NOMO-1 (cell line): Measurements from ENCODE around the gene SLC12A3.
"Not testable (repeated sequence)": the region's sequence is repeated elsewhere in the genome, so short reads cannot be mapped to it uniquely, and the experiment has no call there.

Source experiments
- DNase-seq, 2 experiments: peaks; one replicate each; lab custom pipeline; 2025; ENCODE audit not compliant: unreplicated experiment in 2 of 2; lab: John Stamatoyannopoulos, UW

Gene SLC12A3

GRCh38 chr16:56868175-56868574 is 3.2 kb downstream of the SLC12A3 start:
- DNase-seq, result no peak

- DNase-seq, result not testable (repeated sequence)
Measured at GRCh38 chr16:56868766-56869165, 3.8 kb downstream of the SLC12A3 start.

- DNase-seq, result peak in 1 of 2 experiments; percentile 13
Measured at GRCh38 chr16:56869513-56870275, 4.7 kb downstream of the SLC12A3 start.

- DNase-seq, result no peak
Measured at GRCh38 chr16:56870276-56870888, 5.4 kb downstream of the SLC12A3 start.

GRCh38 chr16:56871172-56871593 is 6.2 kb downstream of the SLC12A3 start:
- DNase-seq, result no peak

- no peak for DNase-seq
Measured at GRCh38 chr16:56872863-56873391, 7.9 kb downstream of the SLC12A3 start.

- no peak for DNase-seq
Measured at GRCh38 chr16:56874800-56875199, 9.8 kb downstream of the SLC12A3 start.

- DNase-seq, result no peak
Measured at GRCh38 chr16:56876048-56876447, 11.0 kb downstream of the SLC12A3 start.

GRCh38 chr16:56877486-56878182 is 12.6 kb downstream of the SLC12A3 start:
- DNase-seq, result no peak

- DNase-seq, result no peak
Measured at GRCh38 chr16:56878282-56878854, 13.4 kb downstream of the SLC12A3 start.

GRCh38 chr16:56879276-56879675 is 14.3 kb downstream of the SLC12A3 start:
- DNase-seq, result no peak

GRCh38 chr16:56880176-56880575 is 15.2 kb downstream of the SLC12A3 start:
- no peak for DNase-seq

- DNase-seq, result no peak
Measured at GRCh38 chr16:56880685-56881084, 15.7 kb downstream of the SLC12A3 start.

GRCh38 chr16:56882077-56882800 is 17.2 kb downstream of the SLC12A3 start:
- no peak for DNase-seq

- no peak for DNase-seq
Measured at GRCh38 chr16:56883586-56883985, 18.6 kb downstream of the SLC12A3 start.

- no peak for DNase-seq
Measured at GRCh38 chr16:56884026-56884582, 19.1 kb downstream of the SLC12A3 start.

- not testable (repeated sequence) for DNase-seq
Measured at GRCh38 chr16:56884929-56885328, 19.9 kb downstream of the SLC12A3 start.

- DNase-seq, result no peak
Measured at GRCh38 chr16:56885446-56886162, 20.6 kb downstream of the SLC12A3 start.

- no peak for DNase-seq
Measured at GRCh38 chr16:56886296-56886695, 21.3 kb downstream of the SLC12A3 start.
